ENCODE measurements around the gene STIP1. TPM values are rescaled to one million over a fixed set of nuclear protein-coding genes. Genes with fewer than 3 reads are reported as not detected.

The STIP1 gene
- total and polyA plus RNA-seq, 9 of the 15 experiments (the other 6 are each of a cell fraction or from before 2014, with no cell fraction given): 58.1 to 465 (median 346) TPM

- TF ChIP-seq CEBPZ (IDR thresholded peaks at IDR 0.05; ENCODE audit: borderline replicate concordance, low read depth, low read length): no peak
- no peak for TF ChIP-seq SOX6 (IDR thresholded peaks at IDR 0.05)
- TF ChIP-seq TCF7 (IDR thresholded peaks at IDR 0.05; ENCODE audit: borderline replicate concordance): no peak
- TF ChIP-seq ZBTB43 (CRISPR knock-in tag; IDR thresholded peaks at IDR 0.05): no peak
- peak; percentile 34 for TF ChIP-seq SMC3 (conservative IDR thresholded peaks at IDR 0.05; ENCODE audit: insufficient read depth, low read depth, low read length)
- no peak for TF ChIP-seq SRSF3 (IDR thresholded peaks at IDR 0.05; ENCODE audit: insufficient read depth, low read length)
- TF ChIP-seq SRSF9 (IDR thresholded peaks at IDR 0.05; ENCODE audit: borderline replicate concordance, low read depth, low read length): no peak
- TF ChIP-seq ARID3A (IDR thresholded peaks at IDR 0.05; ENCODE audit: borderline replicate concordance, low read depth, low read length): no peak
- TF ChIP-seq KLF16 (IDR thresholded peaks at IDR 0.05): 0 out of 2 replicates have a peak, but pooled peaks have one; percentile 51
- no peak for TF ChIP-seq ZNF347 (CRISPR knock-in tag; IDR thresholded peaks at IDR 0.05; ENCODE audit: low read depth)
- peak; percentile 47; the same call in 1 of the 2 replicates for TF ChIP-seq CREM (IDR thresholded peaks at IDR 0.05; ENCODE audit: low read depth)
- TF ChIP-seq PPARD (CRISPR knock-in tag; IDR thresholded peaks at IDR 0.05): no peak
- no peak for TF ChIP-seq SAFB2 (IDR thresholded peaks at IDR 0.05; ENCODE audit: borderline replicate concordance, low read depth, low read length, severe bottlenecking)
- TF ChIP-seq BCOR (IDR thresholded peaks at IDR 0.05): no peak
- no peak for TF ChIP-seq MTF1 (CRISPR knock-in tag; IDR thresholded peaks at IDR 0.05; ENCODE audit: borderline replicate concordance)
- TF ChIP-seq NCOR1 (IDR thresholded peaks at IDR 0.05): no peak
- TF ChIP-seq CHD2 (IDR thresholded peaks at IDR 0.05; ENCODE audit: low read depth, low read length): no peak
- TF ChIP-seq DNMT1 (IDR thresholded peaks at IDR 0.05): 0 out of 2 replicates have a peak, but pooled peaks have one; percentile 22
- TF ChIP-seq ZNF140 (CRISPR knock-in tag; IDR thresholded peaks at IDR 0.05): no peak
- 0 out of 2 replicates have a peak, but pooled peaks have one; percentile 19 for TF ChIP-seq TFAP4 (CRISPR knock-in tag; IDR thresholded peaks at IDR 0.05; ENCODE audit: borderline replicate concordance)
- TF ChIP-seq BRF1 (IDR thresholded peaks at IDR 0.05; ENCODE audit: borderline replicate concordance, extremely low read depth, insufficient read length): no peak
These were observed 39.7 kb upstream of the STIP1 start (continued) for GRCh38 chr11:64146036-64146955.
